Esophagus muscularis mucosa (tissue), 4 donors: ENCODE measurements around the gene MYL3. TPM values are rescaled to one million over a fixed set of nuclear protein-coding genes. Genes with fewer than 3 reads are reported as not detected.
A peak's percentile ranks its signal among the peaks of the same experiment; 100 is the strongest.

ENCODE experiments used
- DNase-seq: peaks from one replicate; pipeline ENCODE4 v3.0.0-alpha.2; 2017; ENCODE audit errors: extremely low spot score
- H3K27ac ChIP-seq, 4 donors: fragments of 200-600 bp; sonication (generic); replicated peaks in 1 of 4; 1 replicate in 3 of 4; 2 replicates in 1 of 4; pipeline ENCODE4 v1.5.1; 2016 to 2019; ENCODE audit warnings: mild to moderate bottlenecking in 1 of 4
- H3K27me3 ChIP-seq, 4 donors: fragments of 200-600 bp; sonication (generic); one replicate each; pipeline versions ENCODE4 v1.5.1 to v1.6.0; 2016 to 2019
- H3K36me3 ChIP-seq, 4 donors: fragments of 200-600 bp; sonication (generic); one replicate each; pipeline ENCODE4 v1.5.1; 2016 to 2019
- H3K4me1 ChIP-seq, 4 donors: fragments of 200-600 bp; sonication (generic); one replicate each; pipeline ENCODE4 v1.5.1; 2016 to 2019
- H3K4me3 ChIP-seq, 4 donors: fragments of 200-600 bp; sonication (generic); 1 replicate in 2 of 4; 2 replicates in 2 of 4; pipeline ENCODE4 v1.5.1; 2016 to 2019; ENCODE audit warnings: mild to moderate bottlenecking in 4 of 4, moderate library complexity in 1 of 4
- H3K9me3 ChIP-seq, 4 donors: fragments of 200-600 bp; sonication (generic); 1 replicate in 3 of 4; 2 replicates in 1 of 4; pipeline ENCODE4 v1.5.1; 2016 to 2019
- CTCF ChIP-seq, 3 experiments: fragments of 200-600 bp in 2 of 3; fragments of 450-650 bp in 1 of 3; sonication (generic) in 2 of 3; IDR thresholded peaks; one replicate each; pipeline ENCODE4 v1.5.1; 2017 to 2019; ENCODE audit warnings: antibody characterized with exemption in 3 of 3, mild to moderate bottlenecking in 2 of 3, moderate library complexity in 1 of 3
- EP300 ChIP-seq: sonication (generic); formaldehyde crosslinking; IDR thresholded peaks from one replicate; pipeline ENCODE4 v1.6.1; 2017; ENCODE audit warnings: antibody characterized with exemption
- POLR2A ChIP-seq: fragments of 450-650 bp; IDR thresholded peaks from one replicate; pipeline ENCODE4 v1.6.1; 2017; ENCODE audit warnings: antibody characterized with exemption, moderate library complexity, mild to moderate bottlenecking, low read depth
- POLR2AphosphoS5 ChIP-seq, 2 donors: sonication (generic); formaldehyde crosslinking; IDR thresholded peaks; one replicate each; pipeline ENCODE4 v1.6.1; 2017; ENCODE audit warnings: antibody characterized with exemption in 2 of 2
- WGBS: methylation state at CpG from one replicate; pipeline ENCODE4 v1.1.5; 2018; 5-methylcytosine and 5-hydroxymethylcytosine counted together
- intact Hi-C: fragments of 100-400 bp; cut with DNase I; formaldehyde crosslinking; loops from one replicate; pipeline ENCODE4 v1.15.1; 2023
- total RNA-seq, 4 donors: library from RNA; depleted of rRNA; stranded (reverse); fragments of >200 nt; gene quantifications; one replicate each; pipeline versions ENCODE4 v1.1.0 to v1.2.1, GENCODE V29; 2016

Gene MYL3
- total RNA-seq, 4 donors from 2014 or later = 0.83 to 13.0 (median 7.7) TPM

- no peaks in the 10 kb centered on the region for H3K36me3 ChIP-seq
- no peak for TF ChIP-seq POLR2AphosphoS5 (IDR thresholded peaks at IDR 0.05)
- no peak for TF ChIP-seq CTCF (IDR thresholded peaks at IDR 0.05)
- no peak for TF ChIP-seq POLR2A
- TF ChIP-seq EP300 = no peak
- H3K4me1 ChIP-seq = peaks cover 13 to 64% (median 49%) of the 10 kb centered on the region in 4 donors
- no peak for DNase-seq
- peak overlapping the region; percentile 79 to 86 (median 84) for H3K27ac ChIP-seq
- H3K4me3 ChIP-seq = peak overlapping the region; percentile 69 to 77 (median 72)
- 53% methylated on average over 28 of the region's 29 CpGs for WGBS
- peaks cover 0 to 31% (median 0%) of the 10 kb centered on the region in 4 donors for H3K27me3 ChIP-seq
- intact Hi-C loops = no loop called here
- no peaks in the 10 kb centered on the region for H3K9me3 ChIP-seq
Observed at GRCh38 chr3:46880884-46881595, 17.8 kb upstream of the MYL3 start.

GRCh38 chr3:46878781-46879436, 15.7 kb upstream of the MYL3 start:
- H3K27ac ChIP-seq = peak overlapping the region in 2 of 4 donors; percentile 27 to 52
- H3K4me1 ChIP-seq = peaks cover 24 to 69% (median 53%) of the 10 kb centered on the region in 4 donors
- DNase-seq = no peak
- 80% methylated on average over 1 of the region's 2 CpGs for WGBS
- H3K36me3 ChIP-seq = no peaks in the 10 kb centered on the region
- intact Hi-C loops = no loop called here
- peaks cover 0 to 31% (median 0%) of the 10 kb centered on the region in 4 donors for H3K27me3 ChIP-seq
- no peak for TF ChIP-seq POLR2AphosphoS5 (IDR thresholded peaks at IDR 0.05)
- TF ChIP-seq CTCF (IDR thresholded peaks at IDR 0.05) = no peak
- TF ChIP-seq POLR2A = no peak
- no peak for TF ChIP-seq EP300
- no peaks in the 10 kb centered on the region for H3K9me3 ChIP-seq
- H3K4me3 ChIP-seq = no peak overlapping the region

- no peaks in the 10 kb centered on the region for H3K9me3 ChIP-seq
- no peak within 1 kb of the TSS for H3K4me3 ChIP-seq
- H3K36me3 ChIP-seq = no peaks in the 10 kb centered on the region
- H3K4me1 ChIP-seq = peaks cover 37 to 69% (median 53%) of the 10 kb centered on the region in 4 donors
- WGBS = 88% methylated on average over 5 of the region's 7 CpGs
- H3K27ac ChIP-seq = peak within 1 kb of the TSS in 2 of 4 donors; percentile 27 to 52
- H3K27me3 ChIP-seq = peaks cover 0 to 18% (median 0%) of the 10 kb centered on the region in 4 donors
- intact Hi-C loops = no loop called here
- no peak for DNase-seq
- TF ChIP-seq EP300 (no peak), CTCF (IDR thresholded peaks at IDR 0.05) (no peak), POLR2A (no peak)
Observed at GRCh38 chr3:46877406-46878125, 14.3 kb upstream of the MYL3 start, which contains the start of gene PTH1R. Gene PTH1R, plus strand, starts transcription at chr3:46877721. Its CDS starts 5,839 bp downstream, at chr3:46883560.

- intact Hi-C loops = no loop called here
- H3K9me3 ChIP-seq = no peaks in the 10 kb centered on the region
- no peak for DNase-seq
- H3K4me1 ChIP-seq = peaks cover 39 to 62% (median 53%) of the 10 kb centered on the region in 4 donors
- no peaks in the 10 kb centered on the region for H3K36me3 ChIP-seq
- TF ChIP-seq POLR2A (no peak), POLR2AphosphoS5 (IDR thresholded peaks at IDR 0.05) (no peak), EP300 (no peak), CTCF (IDR thresholded peaks at IDR 0.05) (no peak)
- no peak overlapping the region for H3K27ac ChIP-seq
- no peak overlapping the region for H3K4me3 ChIP-seq
- H3K27me3 ChIP-seq = peaks cover 0 to 8% (median 0%) of the 10 kb centered on the region in 4 donors
- 85% methylated on average over 10 of the region's 10 CpGs for WGBS
Observed at GRCh38 chr3:46876313-46877300, 13.4 kb upstream of the MYL3 start.
